Right ventricle myocardium superior (tissue), 1 donor: Measurements from ENCODE around the gene CELA2A. TPM values are rescaled to one million over a fixed set of nuclear protein-coding genes. Genes with fewer than 3 reads are reported as not detected.

Experiments
- ATAC-seq: fragments of 200-7000 bp; cut with Tn5 transposase; one replicate; pipeline ENCODE4 v1.9.1; 2020; ENCODE audit warnings: mild to moderate bottlenecking; ENCODE audit not compliant: poor library complexity
- DNase-seq: peaks from one replicate; pipeline ENCODE4 v3.0.0-alpha.2; 2020
- intact Hi-C: fragments of 100-400 bp; cut with DNase I; formaldehyde crosslinking; loops from one replicate; pipeline ENCODE4 v1.11.2; 2022
- long read RNA-seq: library from polyadenylated mRNA; unstranded; transcript quantifications from one replicate; pipeline ENCODE4 v2.0.0, GENCODE V29; 2021
- total RNA-seq: library from RNA; stranded (reverse); fragmentation: NEBNext Ultra II Directional; extraction: Animal tissue kit (Norgen Biotek cat#: 25700); gene quantifications from one replicate; pipeline ENCODE4 v1.2.1, GENCODE V29; 2021
- donor health status: DM: no; HTN: yes; CAD: no; lungs with severe emphysema.

CELA2A gene
- not detected for total RNA-seq
- long read RNA-seq, result 0 reads

DNA sequence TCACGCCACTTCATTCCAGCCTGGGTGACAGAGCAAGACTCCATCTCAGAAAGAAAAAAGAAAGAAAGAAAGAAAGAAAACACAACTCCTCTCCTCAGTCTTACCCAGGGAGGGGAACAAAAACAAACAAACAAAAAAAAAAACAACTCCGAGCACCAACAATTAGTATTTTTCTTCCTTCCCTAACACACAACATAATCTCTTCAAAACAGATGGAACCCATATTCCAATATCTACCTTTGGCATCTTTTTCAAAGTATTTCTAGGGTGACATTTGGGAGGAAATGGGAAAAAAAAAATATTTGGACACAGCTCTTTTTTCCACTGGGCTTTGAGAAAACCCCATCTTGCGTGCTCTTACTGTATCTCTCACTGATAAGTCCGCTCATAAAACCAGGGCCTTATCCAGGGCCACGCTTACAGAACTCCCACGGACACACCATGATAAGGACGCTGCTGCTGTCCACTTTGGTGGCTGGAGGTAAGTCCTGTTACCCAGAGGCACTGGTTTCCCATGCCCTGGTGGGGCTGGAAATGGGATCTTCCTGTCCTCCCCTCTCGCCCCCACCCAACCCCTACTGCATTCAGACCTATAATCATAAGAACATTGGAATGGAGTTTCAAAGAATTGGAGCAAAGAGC lies at the start of gene CELA2A:
TSS of gene CELA2A (plus strand) at position 420 of the 642 bp plus-strand sequence. CDS start at position 442, 22 bp downstream.
- intact Hi-C loops, result no loop called here
- DNase-seq (no peak), ATAC-seq (no peak)

- intact Hi-C loops, result no loop called here
- ATAC-seq (no peak), DNase-seq (no peak)
Observed at GRCh38 chr1:15407580-15407979, 49.0 kb upstream of the CELA2A start.

DNA sequence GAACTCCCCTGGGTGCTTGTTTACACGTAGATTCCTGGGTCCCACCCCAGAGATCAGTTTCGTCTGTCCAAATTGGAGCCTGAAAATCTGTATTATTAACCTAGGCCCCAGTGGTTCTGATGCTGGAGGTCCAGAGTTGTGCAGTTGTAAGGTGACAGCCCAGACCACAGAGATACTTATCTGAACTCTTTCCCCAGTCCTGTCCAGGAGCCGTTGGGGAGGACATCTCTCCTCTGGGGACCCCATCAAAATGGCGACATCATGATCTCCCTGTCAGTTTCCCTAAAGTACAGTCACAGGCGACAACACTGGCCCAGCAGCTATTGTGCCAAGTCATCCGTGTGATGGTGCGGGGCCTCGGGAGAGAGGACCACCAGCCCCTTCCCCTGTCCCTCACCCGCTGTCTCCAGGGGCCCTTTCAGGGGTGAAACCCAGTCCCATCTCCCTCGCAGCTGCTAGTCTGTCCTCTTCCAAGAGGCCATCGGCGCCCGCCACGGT lies 47.6 kb upstream of the CELA2A start:
- intact Hi-C loops, result no loop called here
- DNase-seq (no peak), ATAC-seq (no peak)

DNA sequence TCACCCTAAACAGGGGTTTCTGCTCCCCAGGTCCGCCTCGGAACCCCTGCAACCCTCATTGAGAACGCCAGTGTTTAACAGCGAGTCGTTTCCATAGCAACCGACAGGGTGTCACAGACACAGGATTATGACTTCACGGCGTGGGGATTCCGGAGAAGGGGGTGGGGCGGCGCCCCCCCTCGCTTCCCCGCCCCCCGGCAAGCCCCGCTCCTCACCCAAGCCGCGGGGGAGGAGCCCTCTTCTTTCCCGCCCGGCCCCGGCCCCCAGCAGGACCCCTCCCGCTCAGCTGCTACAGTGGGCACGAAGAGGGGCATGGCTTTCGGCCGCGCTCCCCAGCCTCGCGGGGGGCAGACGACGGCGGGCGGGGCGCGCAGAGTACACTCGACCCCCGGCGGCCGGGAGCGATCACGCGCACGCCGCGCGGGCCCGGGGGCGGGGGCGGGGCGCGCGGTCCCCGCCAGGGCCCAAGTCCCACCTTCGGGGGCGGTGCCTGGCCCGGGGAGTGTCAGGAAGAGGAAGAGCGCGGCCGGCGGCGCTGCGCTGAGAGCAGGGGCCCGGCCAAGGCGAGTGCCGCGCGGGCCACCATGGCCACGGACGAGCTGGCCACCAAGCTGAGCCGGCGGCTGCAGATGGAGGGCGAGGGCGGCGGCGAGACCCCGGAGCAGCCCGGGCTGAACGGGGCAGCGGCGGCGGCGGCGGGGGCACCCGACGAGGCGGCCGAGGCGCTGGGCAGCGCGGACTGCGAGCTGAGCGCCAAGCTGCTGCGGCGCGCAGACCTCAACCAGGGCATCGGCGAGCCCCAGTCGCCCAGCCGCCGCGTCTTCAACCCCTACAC lies 46.9 kb upstream of the CELA2A start, which contains the start of gene EFHD2:
TSS of gene EFHD2 (plus strand) at position 501 of the 835 bp plus-strand sequence. CDS start at position 585, 84 bp downstream.
- peak; percentile 92 for DNase-seq
- intact Hi-C loops, result loop anchor here (5.0 kb wide), 1 partner anchor 82 kb away; no protein-coding TSS in a partner anchor
- peak; percentile 87 for ATAC-seq

DNA sequence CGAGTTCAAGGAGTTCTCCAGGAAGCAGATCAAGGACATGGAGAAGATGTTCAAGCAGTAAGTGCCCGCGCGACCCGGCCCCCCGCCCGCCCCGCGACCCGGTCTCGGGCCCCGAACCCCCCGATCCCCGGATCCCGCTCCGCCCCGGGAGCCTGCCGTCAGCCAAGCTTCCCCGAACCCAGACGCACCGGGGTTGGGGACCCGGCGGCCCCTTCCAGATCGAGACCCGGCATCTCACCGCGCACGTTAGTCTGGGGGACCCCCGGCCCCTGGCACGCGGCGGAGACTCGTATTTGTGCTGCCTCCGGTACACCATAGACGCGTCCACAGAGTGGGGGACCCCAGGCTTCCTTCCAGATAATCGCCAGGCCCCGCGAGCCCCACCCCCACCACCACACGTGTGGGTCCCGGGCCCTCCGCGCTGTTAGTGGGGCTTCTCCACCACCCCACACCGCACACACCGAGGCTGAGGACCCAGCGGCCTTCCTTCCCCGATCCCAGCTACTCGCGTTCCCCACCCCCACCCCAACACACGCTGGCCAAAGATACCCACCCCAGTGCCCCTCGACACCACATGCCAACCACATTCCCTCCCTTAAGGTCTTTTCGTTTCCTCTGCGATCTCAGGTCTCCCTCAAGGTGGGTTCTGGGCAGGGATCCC lies 46.2 kb upstream of the CELA2A start:
- intact Hi-C loops, result loop anchor here (5.0 kb wide), 1 partner anchor 83 kb away; no protein-coding TSS in a partner anchor
- ATAC-seq (no peak), DNase-seq (no peak)

DNA sequence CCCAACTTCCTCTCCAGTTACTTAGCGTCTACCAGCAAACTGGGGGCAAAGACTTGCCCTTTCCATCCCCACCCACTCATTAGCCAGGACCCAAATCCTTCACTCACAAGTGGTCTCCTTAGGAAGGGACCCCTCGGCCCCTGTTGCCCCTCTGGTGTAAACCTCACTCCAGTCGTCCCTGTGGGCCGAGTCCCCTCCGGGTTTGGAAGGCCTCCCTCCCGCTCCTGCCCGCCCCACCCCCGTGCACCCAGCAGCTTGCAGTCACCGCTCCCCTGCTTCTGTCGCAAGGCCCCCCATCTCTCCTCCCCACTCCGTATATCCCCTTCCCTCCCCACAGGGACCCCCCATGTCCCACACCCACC lies 45.7 kb upstream of the CELA2A start:
- ATAC-seq, result no peak
- intact Hi-C loops, result loop anchor here (5.0 kb wide), 1 partner anchor 84 kb away; no protein-coding TSS in a partner anchor
- DNase-seq, result no peak

DNA sequence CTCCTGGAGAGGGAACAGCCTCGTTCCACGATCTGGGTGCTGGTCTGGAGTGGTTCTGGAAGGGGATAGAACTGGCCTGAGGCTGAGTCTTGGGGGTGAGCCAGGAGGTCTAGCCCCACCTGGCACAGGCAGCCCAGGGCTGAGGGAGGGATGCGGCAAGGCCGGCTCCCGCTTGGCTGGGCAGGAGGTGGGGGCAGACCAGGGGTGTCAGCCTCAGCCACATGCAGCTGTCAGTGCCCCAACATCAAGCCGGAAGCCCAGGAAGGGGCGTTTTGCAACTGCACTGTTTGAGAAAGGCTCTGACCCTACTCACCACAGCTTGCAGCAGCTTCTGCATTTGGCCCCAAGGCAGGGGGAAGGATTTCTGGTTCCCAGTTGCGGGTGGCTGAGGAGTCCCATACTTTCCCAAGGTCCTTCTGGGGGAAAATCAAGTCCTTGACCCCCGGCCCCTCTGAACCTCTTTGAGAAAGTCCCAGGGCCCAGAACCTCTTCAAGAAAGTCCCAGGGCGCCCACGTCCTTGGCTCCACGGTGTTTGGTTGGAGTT lies 44.9 kb upstream of the CELA2A start:
- DNase-seq (peak; percentile 83), ATAC-seq (peak; percentile 25)
- intact Hi-C loops, result loop anchor here (5.0 kb wide), 1 partner anchor 84 kb away; no protein-coding TSS in a partner anchor

DNA sequence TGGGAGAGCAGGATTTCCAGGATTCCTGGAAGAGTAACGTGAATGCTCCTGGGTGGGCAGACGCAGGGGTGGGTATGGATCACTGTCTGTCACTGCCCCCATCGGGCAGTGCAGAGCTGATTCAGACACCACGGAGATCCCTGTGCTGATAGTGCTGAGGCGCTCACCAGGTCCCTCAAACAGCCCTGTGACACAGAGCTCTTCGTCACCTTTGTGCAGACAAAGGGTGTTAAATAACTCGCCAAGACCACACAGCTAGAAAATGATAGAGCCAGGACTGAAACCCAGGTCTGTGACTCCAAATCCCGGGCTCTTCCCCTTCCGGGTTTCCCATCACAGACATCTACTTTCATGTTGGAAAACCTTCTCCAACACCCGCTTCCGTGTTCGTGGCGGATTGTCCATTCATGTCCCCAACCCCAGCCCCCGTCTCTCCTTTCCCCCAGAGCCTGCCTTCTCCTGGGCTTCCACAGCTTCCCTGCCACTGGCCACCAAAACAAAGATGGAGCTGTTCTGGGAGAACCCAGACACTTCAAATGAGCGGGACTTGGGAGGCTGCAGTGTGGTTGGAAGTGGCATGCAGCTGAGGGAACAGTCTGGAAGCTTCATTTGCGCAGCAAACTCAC lies 44.2 kb upstream of the CELA2A start:
- intact Hi-C loops, result loop anchor here (5.0 kb wide), 1 partner anchor 85 kb away; no protein-coding TSS in a partner anchor
- DNase-seq (no peak), ATAC-seq (no peak)

GRCh38 chr1:15412843-15413242 lies 43.7 kb upstream of the CELA2A start:
- DNase-seq (no peak), ATAC-seq (no peak)
- intact Hi-C loops, result loop anchor here (5.0 kb wide), 1 partner anchor 86 kb away; no protein-coding TSS in a partner anchor

DNA sequence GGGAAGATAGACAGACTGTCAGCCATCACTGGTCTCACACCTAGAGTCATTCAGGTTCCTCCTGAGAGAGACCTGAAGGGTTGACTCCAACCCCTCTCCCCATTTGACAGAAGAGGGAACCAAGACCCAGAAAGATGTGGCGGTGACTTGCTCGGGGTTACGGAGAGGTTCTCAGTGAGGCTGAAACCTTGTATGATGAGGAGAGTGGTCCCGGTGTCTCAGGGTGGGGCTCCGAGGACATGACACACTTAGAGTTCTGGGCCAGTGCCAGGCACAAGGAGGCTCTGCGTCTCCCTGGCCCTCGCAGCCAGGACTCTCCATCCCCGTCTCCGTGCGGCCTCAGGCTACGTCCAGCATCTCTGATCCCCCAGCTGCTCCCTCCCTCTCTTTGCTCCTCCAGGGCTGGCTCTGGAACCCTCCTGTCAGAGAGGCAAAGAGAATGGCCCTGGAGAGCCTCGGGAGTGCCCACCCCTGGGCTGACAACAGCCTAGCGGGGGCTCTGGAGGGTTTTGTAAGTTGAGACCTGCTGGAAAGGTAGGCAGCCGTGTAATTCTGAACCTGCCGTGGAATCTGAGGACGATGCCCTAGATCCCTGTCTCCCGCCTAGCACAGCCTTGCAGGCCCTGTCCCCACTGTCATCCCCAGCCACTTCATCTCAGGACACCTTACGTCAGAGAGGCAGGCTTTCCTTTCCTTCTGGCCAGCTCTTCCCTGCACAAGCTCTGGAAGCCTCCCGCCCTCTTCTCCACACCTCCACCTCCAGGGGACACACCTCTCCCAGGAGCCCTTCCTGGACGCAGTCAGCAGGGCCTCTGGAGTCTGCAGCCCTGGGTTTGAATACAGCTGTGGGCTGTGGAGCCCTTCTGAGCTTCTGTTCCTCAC lies 42.7 kb upstream of the CELA2A start:
- intact Hi-C loops, result loop anchor here (5.0 kb wide), 1 partner anchor 87 kb away; no protein-coding TSS in a partner anchor
- DNase-seq, result no peak
- peak; percentile 10 for ATAC-seq

DNA sequence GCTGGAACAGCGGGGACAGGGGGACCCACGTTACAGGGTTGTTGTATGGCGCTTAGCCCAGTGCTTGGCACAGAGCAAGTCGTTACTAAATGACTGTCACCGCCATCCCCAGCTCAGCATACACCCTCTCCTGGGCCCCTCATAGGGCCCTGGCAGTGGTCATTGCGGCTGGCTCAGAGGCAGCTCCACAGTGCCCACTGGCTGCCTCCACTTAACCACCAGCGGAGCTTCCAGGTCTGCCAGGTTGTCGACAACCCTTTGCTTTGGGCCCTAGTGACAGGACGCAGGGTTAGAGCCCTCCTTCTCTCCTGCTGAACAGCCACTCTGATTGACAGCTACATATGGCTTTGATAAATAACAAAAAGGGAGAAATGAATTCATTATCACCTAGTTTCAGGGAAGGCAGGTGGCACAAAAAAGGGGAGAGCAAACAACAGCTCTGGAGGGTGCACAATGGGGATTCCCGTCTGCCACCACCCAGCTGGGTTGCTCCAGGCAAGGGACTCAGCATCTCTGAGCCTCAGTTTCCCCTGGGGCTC lies 42.0 kb upstream of the CELA2A start:
- intact Hi-C loops, result loop anchor here (5.0 kb wide), 1 partner anchor 87 kb away; no protein-coding TSS in a partner anchor
- ATAC-seq, result peak; percentile 18
- DNase-seq, result no peak

- DNase-seq (no peak), ATAC-seq (peak; percentile 9)
- intact Hi-C loops, result loop anchor here (5.0 kb wide), 1 partner anchor 75 kb away; no protein-coding TSS in a partner anchor
Observed at GRCh38 chr1:15417059-15417934, 39.2 kb upstream of the CELA2A start.

DNA sequence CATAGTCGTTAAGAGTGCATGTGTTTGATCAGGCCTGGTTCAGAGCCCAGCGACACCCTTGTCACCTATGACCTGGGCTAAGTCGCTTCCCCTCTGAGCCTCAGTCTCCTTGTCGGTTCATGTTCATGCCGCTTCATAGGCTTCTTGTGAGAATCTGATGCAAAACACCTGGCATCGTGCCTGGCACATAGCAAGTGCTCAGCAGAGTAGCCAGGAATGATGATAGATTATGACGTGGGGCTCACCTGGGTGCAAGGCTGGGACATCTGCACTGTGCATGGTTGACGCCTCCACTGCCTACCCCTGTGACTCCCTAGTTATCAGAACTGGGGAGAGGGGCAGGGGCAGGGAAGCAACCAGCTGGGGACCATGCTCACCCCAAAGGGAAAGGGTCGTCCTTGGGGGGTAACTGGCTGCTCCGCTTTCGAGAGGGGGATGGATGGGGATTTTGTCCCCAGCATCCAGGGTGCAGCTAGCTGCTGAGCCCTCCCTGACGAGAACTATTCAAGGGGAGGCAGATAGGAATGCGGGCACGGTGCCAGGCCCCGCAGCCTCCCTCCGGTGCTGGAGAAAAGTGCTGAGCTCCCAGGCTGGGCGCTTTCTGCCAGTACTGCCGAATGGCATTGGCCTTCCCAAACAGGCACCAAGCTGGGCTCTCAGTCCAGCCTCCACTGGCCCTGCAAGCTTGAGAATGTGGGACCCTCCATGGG lies 37.6 kb upstream of the CELA2A start:
- DNase-seq (no peak), ATAC-seq (no peak)
- intact Hi-C loops, result loop anchor here (5.0 kb wide), 1 partner anchor 77 kb away; no protein-coding TSS in a partner anchor

GRCh38 chr1:15420853-15421465 lies 35.6 kb upstream of the CELA2A start:
- intact Hi-C loops, result no loop called here
- ATAC-seq (no peak), DNase-seq (no peak)

DNA sequence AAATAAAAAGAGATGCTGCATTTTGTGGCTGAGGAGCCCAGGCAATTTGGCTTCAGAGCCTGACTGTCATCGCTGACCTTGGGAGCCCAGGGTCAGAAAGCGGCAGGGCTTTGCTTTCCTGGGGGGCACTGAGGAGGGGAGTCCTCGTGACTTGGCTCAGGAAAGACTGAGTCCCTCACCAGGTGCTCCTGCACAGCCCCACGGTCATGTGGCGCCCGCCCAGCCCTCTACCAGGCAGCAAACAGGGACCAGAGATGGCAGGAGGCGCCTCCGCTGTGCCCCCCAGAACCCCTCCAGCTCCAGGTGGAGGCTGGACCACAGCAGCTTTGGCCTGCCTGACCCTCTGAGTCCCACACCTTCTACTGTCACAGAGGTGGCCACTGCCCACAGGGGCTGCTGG lies 33.7 kb upstream of the CELA2A start:
- intact Hi-C loops, result no loop called here
- ATAC-seq (no peak), DNase-seq (no peak)
